Measurements from ENCODE around the gene OCLN. TPM values are rescaled to one million over a fixed set of nuclear protein-coding genes. Genes with fewer than 3 reads are reported as not detected.
A peak's percentile ranks its signal among the peaks of the same experiment; 100 is the strongest.
"Not testable (repeated sequence)": the region's sequence is repeated elsewhere in the genome, so short reads cannot be mapped to it uniquely, and the experiment has no call there.

The OCLN gene, protein sequence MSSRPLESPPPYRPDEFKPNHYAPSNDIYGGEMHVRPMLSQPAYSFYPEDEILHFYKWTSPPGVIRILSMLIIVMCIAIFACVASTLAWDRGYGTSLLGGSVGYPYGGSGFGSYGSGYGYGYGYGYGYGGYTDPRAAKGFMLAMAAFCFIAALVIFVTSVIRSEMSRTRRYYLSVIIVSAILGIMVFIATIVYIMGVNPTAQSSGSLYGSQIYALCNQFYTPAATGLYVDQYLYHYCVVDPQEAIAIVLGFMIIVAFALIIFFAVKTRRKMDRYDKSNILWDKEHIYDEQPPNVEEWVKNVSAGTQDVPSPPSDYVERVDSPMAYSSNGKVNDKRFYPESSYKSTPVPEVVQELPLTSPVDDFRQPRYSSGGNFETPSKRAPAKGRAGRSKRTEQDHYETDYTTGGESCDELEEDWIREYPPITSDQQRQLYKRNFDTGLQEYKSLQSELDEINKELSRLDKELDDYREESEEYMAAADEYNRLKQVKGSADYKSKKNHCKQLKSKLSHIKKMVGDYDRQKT
- total RNA-seq (1 to 10 TPM; 1.3 to 3.9 (median 1.9) TPM), polyA plus RNA-seq (10 to 100 TPM in 1 of 3 donors, 1 to 10 TPM in 2; 5.4 to 19.7 (median 7.6) TPM)

DNA sequence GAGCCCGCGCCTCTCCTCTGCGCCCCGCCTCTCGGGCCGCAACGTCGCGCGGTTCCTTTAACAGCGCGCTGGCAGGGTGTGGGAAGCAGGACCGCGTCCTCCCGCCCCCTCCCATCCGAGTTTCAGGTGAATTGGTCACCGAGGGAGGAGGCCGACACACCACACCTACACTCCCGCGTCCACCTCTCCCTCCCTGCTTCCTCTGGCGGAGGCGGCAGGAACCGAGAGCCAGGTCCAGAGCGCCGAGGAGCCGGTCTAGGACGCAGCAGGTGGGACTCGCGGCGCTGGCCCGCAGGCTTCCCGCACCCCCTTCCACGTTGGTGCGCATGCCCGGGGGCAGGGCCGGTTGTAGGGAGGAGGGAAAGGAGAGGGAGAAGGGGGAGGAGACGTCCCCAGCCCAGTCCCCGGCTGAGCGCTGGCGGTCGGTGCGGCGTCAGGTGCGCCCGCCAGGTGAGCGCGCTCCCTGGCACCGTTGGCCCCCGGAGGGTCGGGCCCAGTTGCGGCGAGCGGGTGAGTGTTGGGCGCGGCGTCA is at the start of gene OCLN:
Gene OCLN, plus strand, starts transcription at position 400 of the 532 bp plus-strand sequence. CDS start 11,455 bp downstream, outside the sequence.
- H3K36me3 ChIP-seq: no peaks in the 10 kb centered on the region
- intact Hi-C loops (cut with DNase I): no loop called here
- peak within 1 kb of the TSS in 2 of 4 donors; percentile 25 to 39 for H3K27ac ChIP-seq
- H3K27me3 ChIP-seq: peaks cover 21 to 62% (median 22%) of the 10 kb centered on the region in 3 donors
- DNase-seq: no peak
- 1% methylated on average over 56 of the region's 56 CpGs for WGBS, 2 donors
- peak within 1 kb of the TSS; percentile 20 to 58 (median 51) for H3K4me3 ChIP-seq
- peak in 1 of 4 donors; percentile 29 for TF ChIP-seq POLR2AphosphoS5 (IDR thresholded peaks at IDR 0.05)
- peak in 1 of 2 donors; percentile 61 for TF ChIP-seq POLR2A (IDR thresholded peaks at IDR 0.05)
- TF ChIP-seq, protein P1, sequence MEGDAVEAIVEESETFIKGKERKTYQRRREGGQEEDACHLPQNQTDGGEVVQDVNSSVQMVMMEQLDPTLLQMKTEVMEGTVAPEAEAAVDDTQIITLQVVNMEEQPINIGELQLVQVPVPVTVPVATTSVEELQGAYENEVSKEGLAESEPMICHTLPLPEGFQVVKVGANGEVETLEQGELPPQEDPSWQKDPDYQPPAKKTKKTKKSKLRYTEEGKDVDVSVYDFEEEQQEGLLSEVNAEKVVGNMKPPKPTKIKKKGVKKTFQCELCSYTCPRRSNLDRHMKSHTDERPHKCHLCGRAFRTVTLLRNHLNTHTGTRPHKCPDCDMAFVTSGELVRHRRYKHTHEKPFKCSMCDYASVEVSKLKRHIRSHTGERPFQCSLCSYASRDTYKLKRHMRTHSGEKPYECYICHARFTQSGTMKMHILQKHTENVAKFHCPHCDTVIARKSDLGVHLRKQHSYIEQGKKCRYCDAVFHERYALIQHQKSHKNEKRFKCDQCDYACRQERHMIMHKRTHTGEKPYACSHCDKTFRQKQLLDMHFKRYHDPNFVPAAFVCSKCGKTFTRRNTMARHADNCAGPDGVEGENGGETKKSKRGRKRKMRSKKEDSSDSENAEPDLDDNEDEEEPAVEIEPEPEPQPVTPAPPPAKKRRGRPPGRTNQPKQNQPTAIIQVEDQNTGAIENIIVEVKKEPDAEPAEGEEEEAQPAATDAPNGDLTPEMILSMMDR (IDR thresholded peaks at IDR 0.05): no peak
- peaks cover 0 to 21% (median 20%) of the 10 kb centered on the region in 4 donors for H3K4me1 ChIP-seq
- no peaks in the 10 kb centered on the region for H3K9me3 ChIP-seq

DNA sequence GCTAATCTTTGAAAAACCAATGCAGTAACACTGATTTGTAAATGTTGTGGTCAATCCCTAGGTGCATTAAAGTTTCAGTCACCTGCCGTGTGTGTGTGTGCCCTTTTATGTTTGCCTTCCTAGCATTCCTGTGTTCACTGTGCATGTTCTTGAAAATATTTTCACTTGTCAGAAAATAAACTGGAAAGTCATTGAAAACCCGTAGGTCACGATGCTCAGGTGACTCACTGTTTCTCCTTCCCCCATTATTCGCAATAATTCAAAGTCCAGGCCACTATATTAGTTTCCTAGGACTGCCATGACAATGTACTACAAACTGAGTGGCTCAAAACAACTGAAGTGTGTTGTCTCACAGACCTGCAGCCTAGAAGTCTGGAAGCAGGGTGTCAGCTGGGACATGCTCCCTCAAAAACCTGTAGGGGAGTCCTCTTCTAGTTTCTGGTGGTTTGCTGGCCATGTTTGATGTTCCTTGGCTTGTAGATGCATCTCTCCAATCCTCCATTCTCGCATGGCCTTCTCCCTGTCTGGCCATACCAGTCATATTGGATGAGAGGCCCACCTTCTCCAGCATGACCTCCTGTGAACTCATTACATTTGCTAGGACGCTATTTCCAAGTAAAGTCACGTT is 48.3 kb upstream of the OCLN start:
- Histone ChIP-seq H3K27ac (no peak overlapping the region), H3K27me3 (no peaks in the 10 kb centered on the region), H3K9me3 (no peaks in the 10 kb centered on the region), H3K4me1 (no peaks in the 10 kb centered on the region), H3K36me3 (no peaks in the 10 kb centered on the region), H3K4me3 (no peak overlapping the region)
- intact Hi-C loops (cut with DNase I): no loop called here
- no peak for DNase-seq
- WGBS, 2 donors: 83 to 88% methylated on average over 7 of the region's 7 CpGs
- TF ChIP-seq POLR2AphosphoS5 (IDR thresholded peaks at IDR 0.05): no peak
- TF ChIP-seq EP300 (IDR thresholded peaks at IDR 0.05): no peak
- TF ChIP-seq, protein P1 (IDR thresholded peaks at IDR 0.05): no peak
- no peak for TF ChIP-seq POLR2A (IDR thresholded peaks at IDR 0.05)

DNA sequence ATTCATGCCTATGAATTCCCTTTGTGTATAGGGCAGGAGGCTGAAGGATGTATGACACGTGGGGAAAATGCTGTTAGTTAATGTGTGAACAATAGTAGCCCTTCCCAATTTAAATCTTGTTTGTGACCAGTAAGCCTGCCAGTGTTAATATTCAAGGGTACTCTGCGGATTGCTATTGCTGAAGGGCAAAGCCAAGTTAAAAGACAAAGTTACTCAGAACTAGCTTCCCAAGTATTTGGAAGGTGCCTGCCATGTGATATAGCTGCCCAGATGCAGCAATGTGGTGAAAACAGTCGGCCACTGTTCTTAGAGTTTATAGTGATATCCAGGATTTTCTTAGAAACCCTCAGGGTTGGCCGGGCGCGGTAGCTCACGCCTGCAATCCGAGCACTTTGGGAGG is 43.1 kb upstream of the OCLN start:
- Histone ChIP-seq H3K4me3 (no peak overlapping the region), H3K27me3 (no peaks in the 10 kb centered on the region), H3K9me3 (no peaks in the 10 kb centered on the region), H3K27ac (no peak overlapping the region), H3K4me1 (no peaks in the 10 kb centered on the region), H3K36me3 (no peaks in the 10 kb centered on the region)
- DNase-seq: no peak
- WGBS, 2 donors: 88 to 92% methylated on average over 8 of the region's 8 CpGs
- TF ChIP-seq EP300 (IDR thresholded peaks at IDR 0.05) (no peak), POLR2AphosphoS5 (IDR thresholded peaks at IDR 0.05) (no peak), POLR2A (IDR thresholded peaks at IDR 0.05) (no peak)
- TF ChIP-seq, protein P1 (IDR thresholded peaks at IDR 0.05): no peak
- intact Hi-C loops (cut with DNase I): no loop called here

DNA sequence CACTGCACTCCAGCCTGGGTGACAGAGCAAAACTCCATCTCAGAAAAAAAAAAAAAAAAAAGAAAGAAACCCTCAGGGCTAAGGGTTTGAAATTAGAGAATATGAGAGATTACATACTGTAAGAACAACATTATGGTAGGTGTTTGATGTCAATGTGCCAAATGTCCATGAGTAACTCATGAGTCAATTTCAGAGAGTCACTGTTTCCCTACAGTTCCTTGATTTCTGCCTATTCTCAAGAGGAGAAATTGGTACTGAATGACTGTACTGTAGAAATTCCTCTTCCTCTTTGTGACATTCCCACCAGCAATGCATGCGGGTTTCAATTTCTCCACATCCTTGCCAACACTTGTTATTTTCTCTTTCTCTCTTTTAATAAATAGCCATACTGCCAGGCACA is 42.5 kb upstream of the OCLN start:
- no peaks in the 10 kb centered on the region for H3K27me3 ChIP-seq
- H3K4me3 ChIP-seq: no peak overlapping the region
- DNase-seq: no peak
- H3K27ac ChIP-seq: no peak overlapping the region
- 97 to 100% methylated on average over 1 of the region's 1 CpG for WGBS, 2 donors
- TF ChIP-seq EP300 (IDR thresholded peaks at IDR 0.05) (no peak), POLR2AphosphoS5 (IDR thresholded peaks at IDR 0.05) (no peak), POLR2A (IDR thresholded peaks at IDR 0.05) (no peak)
- TF ChIP-seq, protein P1 (IDR thresholded peaks at IDR 0.05): no peak
- no peaks in the 10 kb centered on the region for H3K4me1 ChIP-seq
- H3K9me3 ChIP-seq: no peaks in the 10 kb centered on the region
- intact Hi-C loops (cut with DNase I): no loop called here
- no peaks in the 10 kb centered on the region for H3K36me3 ChIP-seq

DNA sequence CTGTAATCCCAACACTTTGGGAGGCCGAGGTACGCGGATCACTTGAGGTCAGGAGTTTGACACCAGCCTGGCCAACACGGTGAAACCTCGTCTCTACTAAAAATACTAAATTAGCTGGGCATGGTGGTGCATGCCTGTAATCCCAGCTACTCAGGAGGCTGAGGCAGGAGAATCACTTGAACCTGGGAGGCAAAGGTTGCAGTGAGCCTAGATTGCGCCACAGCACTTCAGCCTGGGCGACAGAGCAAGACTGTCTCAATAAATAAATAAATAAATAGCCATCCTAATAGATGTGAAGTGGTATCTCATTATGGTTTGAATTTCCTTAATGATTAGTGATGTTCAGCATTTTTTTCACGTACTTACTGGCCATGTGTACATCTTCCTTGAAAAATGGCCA is 42.1 kb upstream of the OCLN start:
- intact Hi-C loops (cut with DNase I); H3K4me1 ChIP-seq; H3K27ac ChIP-seq; H3K9me3 ChIP-seq; H3K4me3 ChIP-seq; H3K36me3 ChIP-seq; H3K27me3 ChIP-seq; DNase-seq: not testable (repeated sequence)
- WGBS, 2 donors: 94 to 95% methylated on average over 8 of the region's 8 CpGs
